Gastrocnemius medialis (tissue), 4 donors: Measurements from ENCODE around the gene CDH8. TPM values are rescaled to one million over a fixed set of nuclear protein-coding genes. Genes with fewer than 3 reads are reported as not detected.

Source experiments
- ATAC-seq, 2 donors: fragments of 150-250 bp; one replicate each; pipeline ENCODE4 v1.9.1; 2016
- DNase-seq, 2 donors: peaks; one replicate each; pipeline ENCODE4 v3.0.0-alpha.2; 2019
- H3K27ac ChIP-seq, 4 donors: fragments of 200-600 bp; sonication (generic); 1 replicate in 1 of 4; 2 replicates in 3 of 4; pipeline ENCODE4 v1.5.1; 2016 to 2018; ENCODE audit warnings: mild to moderate bottlenecking in 2 of 4, moderate library complexity in 1 of 4
- H3K27me3 ChIP-seq, 3 donors: fragments of 200-600 bp; sonication (generic) in 2 of 3; 1 replicate in 1 of 3; 2 replicates in 2 of 3; pipeline versions ENCODE4 v1.5.1 to v1.6.0; 2016 to 2019; ENCODE audit warnings: mild to moderate bottlenecking in 1 of 3, moderate library complexity in 1 of 3
- H3K36me3 ChIP-seq, 2 donors: fragments of 200-600 bp; sonication (generic) in 1 of 2; one replicate each; pipeline ENCODE4 v1.5.1; 2017 to 2018
- H3K4me1 ChIP-seq, 2 donors: fragments of 200-600 bp; sonication (generic) in 1 of 2; one replicate each; pipeline ENCODE4 v1.5.1; 2016 to 2017; ENCODE audit warnings: mild to moderate bottlenecking in 2 of 2
- H3K4me3 ChIP-seq, 4 donors: fragments of 200-600 bp; sonication (generic) in 3 of 4; 1 replicate in 1 of 4; 2 replicates in 3 of 4; pipeline ENCODE4 v1.5.1; 2016 to 2019; ENCODE audit warnings: mild to moderate bottlenecking in 2 of 4
- H3K9me3 ChIP-seq, 3 donors: fragments of 200-600 bp; sonication (generic) in 2 of 3; 1 replicate in 1 of 3; 2 replicates in 2 of 3; pipeline ENCODE4 v1.5.1; 2016 to 2019
- POLR2A ChIP-seq, 2 donors: fragments of 450-650 bp; IDR thresholded peaks; one replicate each; pipeline ENCODE4 v1.6.1; 2017; ENCODE audit warnings: antibody characterized with exemption in 2 of 2, mild to moderate bottlenecking in 2 of 2, moderate library complexity in 2 of 2
- in situ Hi-C, 4 donors: fragments of 200-750 bp; cut with MboI; loops; one replicate each; pipeline versions ENCODE4 v1.15.0 to v1.8.0; 2017; ENCODE audit warnings: low sequenced_read_pairs in 4 of 4
- intact Hi-C: fragments of 100-400 bp; cut with DNase I; formaldehyde crosslinking; loops from one replicate; pipeline ENCODE4 v1.15.1; 2023; ENCODE audit warnings: low total_unique reads
- total RNA-seq, 4 donors: library from RNA; depleted of rRNA; stranded (reverse); fragments of >200 nt; gene quantifications; one replicate each; pipeline versions ENCODE4 v1.1.0 to v1.2.3, GENCODE V29; 2016
- TF ChIP-seq, protein P1 (sequence below), 5 experiments: fragments of 450-650 bp in 3 of 5; fragments of 200-600 bp in 2 of 5; sonication (generic) in 2 of 5; IDR thresholded peaks in 4 of 5; conservative IDR thresholded peaks in 1 of 5; 1 replicate in 4 of 5; 2 replicates in 1 of 5; pipeline ENCODE4 v1.5.1; 2016 to 2019; ENCODE audit warnings: antibody characterized with exemption in 5 of 5, mild to moderate bottlenecking in 3 of 5, moderate library complexity in 3 of 5

The CDH8 gene
- total RNA-seq, 4 donors from 2014 or later: 0.04 to 0.20 (median 0.17) TPM; not detected in 1

DNA sequence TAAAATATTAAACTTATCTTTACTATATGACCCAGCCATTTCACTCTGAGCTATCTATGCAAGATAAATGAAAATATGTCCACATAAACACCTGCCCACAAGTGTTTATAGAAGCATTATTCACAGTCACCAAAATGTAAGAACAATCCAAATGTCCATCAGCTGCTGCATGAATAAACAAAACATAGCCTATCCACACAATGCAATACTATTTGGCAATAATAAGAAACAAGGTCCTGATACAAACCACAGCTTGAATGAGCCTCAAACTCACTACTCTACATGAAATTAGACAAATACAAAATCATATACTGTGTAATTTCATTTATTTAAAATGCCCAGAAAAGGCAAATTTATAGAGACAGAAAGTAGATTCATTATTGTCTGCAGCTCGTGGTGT, 355.1 kb downstream of the CDH8 start:
- ATAC-seq (no peak), DNase-seq (no peak)
- Histone ChIP-seq H3K27ac (no peak overlapping the region), H3K4me3 (no peak overlapping the region), H3K27me3 (no peaks in the 10 kb centered on the region), H3K9me3 (no peaks in the 10 kb centered on the region), H3K36me3 (no peaks in the 10 kb centered on the region), H3K4me1 (no peaks in the 10 kb centered on the region)
- in situ Hi-C loops: no loop called here
- TF ChIP-seq, protein P1, sequence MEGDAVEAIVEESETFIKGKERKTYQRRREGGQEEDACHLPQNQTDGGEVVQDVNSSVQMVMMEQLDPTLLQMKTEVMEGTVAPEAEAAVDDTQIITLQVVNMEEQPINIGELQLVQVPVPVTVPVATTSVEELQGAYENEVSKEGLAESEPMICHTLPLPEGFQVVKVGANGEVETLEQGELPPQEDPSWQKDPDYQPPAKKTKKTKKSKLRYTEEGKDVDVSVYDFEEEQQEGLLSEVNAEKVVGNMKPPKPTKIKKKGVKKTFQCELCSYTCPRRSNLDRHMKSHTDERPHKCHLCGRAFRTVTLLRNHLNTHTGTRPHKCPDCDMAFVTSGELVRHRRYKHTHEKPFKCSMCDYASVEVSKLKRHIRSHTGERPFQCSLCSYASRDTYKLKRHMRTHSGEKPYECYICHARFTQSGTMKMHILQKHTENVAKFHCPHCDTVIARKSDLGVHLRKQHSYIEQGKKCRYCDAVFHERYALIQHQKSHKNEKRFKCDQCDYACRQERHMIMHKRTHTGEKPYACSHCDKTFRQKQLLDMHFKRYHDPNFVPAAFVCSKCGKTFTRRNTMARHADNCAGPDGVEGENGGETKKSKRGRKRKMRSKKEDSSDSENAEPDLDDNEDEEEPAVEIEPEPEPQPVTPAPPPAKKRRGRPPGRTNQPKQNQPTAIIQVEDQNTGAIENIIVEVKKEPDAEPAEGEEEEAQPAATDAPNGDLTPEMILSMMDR (IDR thresholded peaks at IDR 0.05 in 4 of 5, conservative IDR thresholded peaks at IDR 0.05 in 1 of 5): no peak
- no peak for TF ChIP-seq POLR2A (IDR thresholded peaks at IDR 0.05)
- intact Hi-C loops: no loop called here

DNA sequence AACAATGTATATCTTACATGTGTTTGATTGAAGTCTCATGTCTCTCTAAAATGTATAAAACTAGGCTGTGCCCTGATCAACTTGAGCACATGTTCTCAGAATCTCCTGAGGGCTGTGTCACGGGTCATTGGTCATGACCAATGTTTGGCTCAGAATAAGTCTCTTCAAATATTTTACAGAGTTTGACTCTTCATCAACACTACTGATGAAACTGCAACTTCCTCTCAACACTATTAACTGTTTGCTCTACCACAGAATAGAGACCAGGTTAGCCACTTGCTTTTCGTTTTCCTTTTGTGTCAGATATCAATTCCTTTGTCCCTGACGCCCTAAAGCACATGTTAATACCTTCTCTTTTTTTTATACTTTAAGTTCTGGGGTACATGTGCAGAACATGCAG, 358.1 kb downstream of the CDH8 start:
- intact Hi-C loops: no loop called here
- in situ Hi-C loops: no loop called here

GRCh38 chr16:61677776-61678175, 358.5 kb downstream of the CDH8 start:
- Histone ChIP-seq H3K9me3 (no peaks in the 10 kb centered on the region), H3K27ac (no peak overlapping the region), H3K27me3 (no peaks in the 10 kb centered on the region), H3K4me1 (no peaks in the 10 kb centered on the region), H3K36me3 (no peaks in the 10 kb centered on the region), H3K4me3 (no peak overlapping the region)
- ATAC-seq (no peak), DNase-seq (no peak)
- intact Hi-C loops: no loop called here
- TF ChIP-seq, protein P1 (IDR thresholded peaks at IDR 0.05 in 4 of 5, conservative IDR thresholded peaks at IDR 0.05 in 1 of 5): no peak
- TF ChIP-seq POLR2A (IDR thresholded peaks at IDR 0.05): no peak
- in situ Hi-C loops: no loop called here

More for the DNA sequence above, 358.1 kb downstream of the CDH8 start:
- no peaks in the 10 kb centered on the region for H3K36me3 ChIP-seq
- DNase-seq (no peak), ATAC-seq (no peak)
- H3K9me3 ChIP-seq: no peaks in the 10 kb centered on the region
- H3K27ac ChIP-seq: no peak overlapping the region
- no peak overlapping the region for H3K4me3 ChIP-seq
- H3K4me1 ChIP-seq: no peaks in the 10 kb centered on the region
- H3K27me3 ChIP-seq: no peaks in the 10 kb centered on the region
- TF ChIP-seq, protein P1 (IDR thresholded peaks at IDR 0.05 in 4 of 5, conservative IDR thresholded peaks at IDR 0.05 in 1 of 5): no peak
- TF ChIP-seq POLR2A (IDR thresholded peaks at IDR 0.05): no peak

GRCh38 chr16:61676740-61677139, 359.5 kb downstream of the CDH8 start:
- DNase-seq (no peak), ATAC-seq (no peak)
- in situ Hi-C loops (no loop called here), intact Hi-C loops (no loop called here)
- no peaks in the 10 kb centered on the region for H3K36me3 ChIP-seq
- H3K4me1 ChIP-seq: no peaks in the 10 kb centered on the region
- TF ChIP-seq, protein P1 (IDR thresholded peaks at IDR 0.05 in 4 of 5, conservative IDR thresholded peaks at IDR 0.05 in 1 of 5): no peak
- TF ChIP-seq POLR2A (IDR thresholded peaks at IDR 0.05): no peak
- no peaks in the 10 kb centered on the region for H3K9me3 ChIP-seq
- H3K4me3 ChIP-seq: no peak overlapping the region
- H3K27ac ChIP-seq: no peak overlapping the region
- no peaks in the 10 kb centered on the region for H3K27me3 ChIP-seq

DNA sequence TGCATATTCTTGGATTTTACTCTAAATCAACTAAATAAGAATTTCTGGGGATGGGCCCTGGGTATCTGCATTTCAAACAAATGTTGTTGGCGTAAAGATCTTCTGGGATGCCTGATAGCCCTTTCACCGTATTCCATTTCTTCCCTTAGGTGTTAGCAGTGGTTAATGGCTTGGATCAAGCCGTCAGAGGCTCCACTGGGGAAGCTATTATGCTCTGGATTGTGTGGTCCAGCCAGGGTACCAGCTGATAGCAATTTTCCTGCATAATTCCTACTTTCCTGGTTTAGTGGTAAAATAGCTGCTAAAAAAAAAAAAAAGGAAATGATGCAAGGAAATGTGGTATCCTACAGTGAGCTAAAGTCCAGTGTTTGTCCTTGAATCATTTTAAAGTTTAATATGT, 365.1 kb downstream of the CDH8 start:
- Histone ChIP-seq H3K27me3 (no peaks in the 10 kb centered on the region), H3K36me3 (no peaks in the 10 kb centered on the region), H3K4me3 (no peak overlapping the region), H3K27ac (no peak overlapping the region), H3K9me3 (no peaks in the 10 kb centered on the region), H3K4me1 (no peaks in the 10 kb centered on the region)
- intact Hi-C loops: no loop called here
- TF ChIP-seq, protein P1 (IDR thresholded peaks at IDR 0.05 in 4 of 5, conservative IDR thresholded peaks at IDR 0.05 in 1 of 5): no peak
- no peak for TF ChIP-seq POLR2A (IDR thresholded peaks at IDR 0.05)
- in situ Hi-C loops: no loop called here
- no peak for ATAC-seq
- DNase-seq: no peak
